ENCODE measurements around the gene ENKUR. TPM values are rescaled to one million over a fixed set of nuclear protein-coding genes. Genes with fewer than 3 reads are reported as not detected.

The ENKUR gene
- total RNA-seq, 4 donors from 2014 or later = 0.31 TPM; not detected in 3

- DNase-seq = no peak
- Histone ChIP-seq H3K4me1 (peaks cover 0 to 4% (median 4%) of the 10 kb centered on the region in 3 donors), H3K36me3 (no peaks in the 10 kb centered on the region), H3K27me3 (no peaks in the 10 kb centered on the region), H3K4me3 (no peak overlapping the region), H3K9me3 (no peaks in the 10 kb centered on the region), H3K27ac (no peak overlapping the region)
- 94 to 97% methylated on average over 2 of the region's 2 CpGs for WGBS, 2 donors
- intact Hi-C loops (cut with DNase I) = no loop called here
- TF ChIP-seq POLR2A (IDR thresholded peaks at IDR 0.05) = no peak
- no peak for TF ChIP-seq CTCF (IDR thresholded peaks at IDR 0.05)
Measured at GRCh38 chr10:25049966-25050365, 34.0 kb upstream of the ENKUR start.

GRCh38 chr10:25048450-25048849 is 32.5 kb upstream of the ENKUR start:
- TF ChIP-seq CTCF (IDR thresholded peaks at IDR 0.05) (no peak), POLR2A (IDR thresholded peaks at IDR 0.05) (no peak)
- 78 to 84% methylated on average over 5 of the region's 5 CpGs for WGBS, 2 donors
- Histone ChIP-seq H3K4me3 (no peak overlapping the region), H3K4me1 (peaks cover 0 to 4% (median 4%) of the 10 kb centered on the region in 3 donors), H3K36me3 (no peaks in the 10 kb centered on the region), H3K27ac (no peak overlapping the region), H3K9me3 (no peaks in the 10 kb centered on the region), H3K27me3 (no peaks in the 10 kb centered on the region)
- intact Hi-C loops (cut with DNase I) = no loop called here
- DNase-seq = no peak

- WGBS, 2 donors = 19 to 30% methylated on average over 4 of the region's 4 CpGs
Measured at GRCh38 chr10:25047591-25048301, 31.8 kb upstream of the ENKUR start.

GRCh38 chr10:25047088-25047487 is 31.1 kb upstream of the ENKUR start:
- DNase-seq = no peak
- intact Hi-C loops (cut with DNase I) = no loop called here
- 33 to 48% methylated on average over 2 of the region's 2 CpGs for WGBS, 2 donors
- Histone ChIP-seq H3K9me3 (no peaks in the 10 kb centered on the region), H3K4me1 (peaks cover 0 to 4% (median 4%) of the 10 kb centered on the region in 3 donors), H3K27me3 (no peaks in the 10 kb centered on the region), H3K36me3 (no peaks in the 10 kb centered on the region), H3K27ac (no peak overlapping the region), H3K4me3 (no peak overlapping the region)
- TF ChIP-seq CTCF (IDR thresholded peaks at IDR 0.05) (no peak), POLR2A (IDR thresholded peaks at IDR 0.05) (no peak)

More at GRCh38 chr10:25047591-25048301, 31.8 kb upstream of the ENKUR start:
- Histone ChIP-seq H3K4me1 (peaks cover 0 to 4% (median 4%) of the 10 kb centered on the region in 3 donors), H3K4me3 (no peak overlapping the region), H3K27ac (no peak overlapping the region), H3K36me3 (no peaks in the 10 kb centered on the region), H3K27me3 (no peaks in the 10 kb centered on the region), H3K9me3 (no peaks in the 10 kb centered on the region)
- DNase-seq = no peak
- intact Hi-C loops (cut with DNase I) = no loop called here
- no peak for TF ChIP-seq CTCF (IDR thresholded peaks at IDR 0.05)
- no peak for TF ChIP-seq POLR2A (IDR thresholded peaks at IDR 0.05)

GRCh38 chr10:25046641-25047040 is 30.7 kb upstream of the ENKUR start:
- intact Hi-C loops (cut with DNase I) = no loop called here
- Histone ChIP-seq H3K4me1 (peaks cover 0 to 4% (median 4%) of the 10 kb centered on the region in 3 donors), H3K9me3 (no peaks in the 10 kb centered on the region), H3K27ac (no peak overlapping the region), H3K4me3 (no peak overlapping the region), H3K36me3 (no peaks in the 10 kb centered on the region), H3K27me3 (no peaks in the 10 kb centered on the region)
- no peak for DNase-seq
- TF ChIP-seq CTCF (IDR thresholded peaks at IDR 0.05) (no peak), POLR2A (IDR thresholded peaks at IDR 0.05) (no peak)
- WGBS, 2 donors = 61 to 68% methylated on average over 1 of the region's 1 CpG
